CD8-positive, alpha-beta memory T cell (primary cell): ENCODE measurements around the gene EXOC2. TPM values are rescaled to one million over a fixed set of nuclear protein-coding genes. Genes with fewer than 3 reads are reported as not detected.

Source experiments
- CTCF ChIA-PET: fragments of 350-600 bp; sonication (Branson Sonifier 250); formaldehyde crosslinking; loops from one replicate; lab custom pipeline; 2021; ENCODE audit warnings: antibody characterized with exemption; lab: Charles Lee
- POLR2A ChIA-PET: fragments of 350-600 bp; sonication (Branson Sonifier 250); formaldehyde crosslinking; loops from one replicate; lab custom pipeline; 2021; ENCODE audit warnings: antibody characterized with exemption; lab: Charles Lee
- DNase-seq, 5 donors: peaks; one replicate each; pipeline versions ENCODE4 v3.0.0 to v3.0.0-alpha.2; 2020 to 2022; ENCODE audit warnings: mixed read lengths in 1 of 5
- H3K27ac ChIP-seq: one replicate; pipeline ENCODE4 v1.7.0; 2013; ENCODE audit warnings: low read depth, mild to moderate bottlenecking, low read length, moderate library complexity
- H3K27me3 ChIP-seq: 2 replicates; pipeline ENCODE4 v1.7.0; 2013; ENCODE audit warnings: low read length, mild to moderate bottlenecking; ENCODE audit not compliant: insufficient read depth, poor library complexity, severe bottlenecking
- H3K36me3 ChIP-seq: 2 replicates; pipeline ENCODE4 v1.7.0; 2013; ENCODE audit warnings: mild to moderate bottlenecking, low read length, moderate library complexity; ENCODE audit not compliant: insufficient read depth
- H3K4me1 ChIP-seq: 2 replicates; pipeline ENCODE4 v1.7.0; 2013; ENCODE audit warnings: mild to moderate bottlenecking, low read length, moderate library complexity; ENCODE audit not compliant: insufficient read depth
- H3K4me3 ChIP-seq: 2 replicates; pipeline ENCODE4 v1.7.0; 2013; ENCODE audit warnings: mild to moderate bottlenecking, low read length
- H3K9me3 ChIP-seq: 2 replicates; pipeline ENCODE4 v1.7.0; 2013; ENCODE audit warnings: mild to moderate bottlenecking, low read length
- H3K27ac Mint-ChIP-seq, 8 donors: one replicate each; pipeline ENCODE4 v1.8.0; 2020 to 2021; ENCODE audit warnings: mixed read lengths in 8 of 8, mild to moderate bottlenecking in 6 of 8, inconsistent platforms in 3 of 8, moderate library complexity in 3 of 8
- H3K27me3 Mint-ChIP-seq, 2 donors: one replicate each; pipeline ENCODE4 v1.8.0; 2020 to 2021; ENCODE audit warnings: mixed read lengths in 2 of 2, mild to moderate bottlenecking in 1 of 2, moderate library complexity in 1 of 2
- H3K36me3 Mint-ChIP-seq, 3 donors: one replicate each; pipeline ENCODE4 v1.8.0; 2020 to 2021; ENCODE audit warnings: mixed read lengths in 3 of 3, inconsistent platforms in 1 of 3, mild to moderate bottlenecking in 1 of 3
- H3K4me1 Mint-ChIP-seq, 3 donors: one replicate each; pipeline ENCODE4 v1.8.0; 2020 to 2021; ENCODE audit warnings: mixed read lengths in 3 of 3, inconsistent platforms in 1 of 3, mild to moderate bottlenecking in 1 of 3
- H3K4me3 Mint-ChIP-seq, 7 donors: one replicate each; pipeline ENCODE4 v1.8.0; 2020 to 2021; ENCODE audit warnings: mixed read lengths in 7 of 7, mild to moderate bottlenecking in 6 of 7, moderate library complexity in 4 of 7, inconsistent platforms in 2 of 7
- H3K9me3 Mint-ChIP-seq, 5 donors: one replicate each; pipeline ENCODE4 v1.8.0; 2020 to 2022; ENCODE audit warnings: mixed read lengths in 5 of 5, mild to moderate bottlenecking in 3 of 5, moderate library complexity in 2 of 5, inconsistent platforms in 1 of 5
- polyA plus RNA-seq: library from polyadenylated mRNA; unstranded; fragments of 300-500 nt; fragmentation: Illumina TruSeq; gene quantifications from one replicate; pipeline ENCODE4 v1.2.3, GENCODE V29; 2021
- total RNA-seq, 2 experiments: library from RNA; stranded (reverse); gene quantifications; one replicate each; pipeline ENCODE4 v1.2.3, GENCODE V29; 2021

EXOC2 gene
- total and polyA plus RNA-seq, 3 experiments from 2014 or later: 41.5 to 44.6 (median 43.1) TPM

DNA sequence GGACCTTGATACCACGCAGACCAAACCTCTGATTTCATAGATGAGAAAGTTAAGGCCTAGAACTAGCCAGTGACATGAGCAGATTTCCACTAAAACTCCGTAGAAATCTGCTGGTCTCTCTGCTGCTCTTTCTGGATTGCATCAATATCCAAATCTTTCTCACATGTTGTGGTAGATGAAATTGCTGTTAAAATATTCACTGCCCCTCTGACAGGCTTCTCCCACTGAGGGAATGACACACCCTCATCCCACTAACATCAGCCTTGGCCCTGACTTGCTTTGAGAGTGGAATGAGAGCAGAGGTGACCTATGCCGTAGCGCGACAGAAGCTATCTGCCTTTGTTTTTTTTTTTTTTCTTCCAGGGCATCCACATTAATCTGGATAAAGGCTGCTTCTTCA, 20.4 kb upstream of the EXOC2 start:
- Mint-ChIP-seq H3K27me3 (peaks cover 3% of the 10 kb centered on the region in 2 donors), H3K27ac (peak overlapping the region in 4 of 8 donors; percentile 28 to 65 (median 52)), H3K4me1 (peaks cover 20 to 23% (median 21%) of the 10 kb centered on the region in 3 donors), H3K9me3 (no peaks in the 10 kb centered on the region), H3K36me3 (peaks cover 0 to 10% (median 0%) of the 10 kb centered on the region in 3 donors), H3K4me3 (peak overlapping the region in 2 of 7 donors; percentile 38 to 48)
- ChIA-PET POLR2A (no interaction called here), CTCF (interaction anchor here (0.6 to 1.6 kb wide), 2 partner anchors 9 to 30 kb away, joined by 3 read pairs; no protein-coding TSS in a partner anchor)
- DNase-seq: no peak
- Histone ChIP-seq H3K4me1 (peaks cover 10% of the 10 kb centered on the region), H3K36me3 (no peaks in the 10 kb centered on the region), H3K9me3 (no peaks in the 10 kb centered on the region), H3K27me3 (no peaks in the 10 kb centered on the region), H3K27ac (no peak overlapping the region), H3K4me3 (no peak overlapping the region)

DNA sequence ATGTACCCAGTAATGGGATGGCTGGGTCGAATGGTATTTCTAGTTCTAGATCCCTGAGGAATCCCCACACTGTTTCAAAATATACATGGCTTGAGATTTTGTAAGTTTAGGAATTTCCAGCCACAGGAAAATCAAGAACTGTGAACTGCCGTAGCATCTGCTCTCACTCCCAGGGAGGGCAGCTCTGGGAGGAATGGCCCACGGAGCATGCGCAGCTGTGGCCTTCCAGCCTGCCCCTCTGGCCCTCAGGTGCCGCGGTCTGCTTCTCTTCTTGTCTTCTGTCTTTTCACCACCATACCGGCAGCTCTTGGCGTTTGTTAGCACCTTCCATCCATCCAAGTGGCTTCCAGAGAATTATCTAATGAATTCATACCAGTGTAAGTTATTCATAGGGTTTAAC, 19.9 kb upstream of the EXOC2 start:
- POLR2A ChIA-PET: interaction anchor here (0.6 to 2.6 kb wide), 2 partner anchors 20 to 28 kb away, joined by 3 to 19 read pairs; partner anchors contain the start of gene EXOC2

GRCh38 chr6:711925-712324, 19.0 kb upstream of the EXOC2 start:
- H3K27me3 Mint-ChIP-seq: peaks cover 3 to 6% of the 10 kb centered on the region in 2 donors
- H3K4me3 ChIP-seq: peak overlapping the region; percentile 74
- CTCF ChIA-PET: interaction anchor here (2.1 to 2.7 kb wide), 2 partner anchors 10 to 19 kb away, joined by 8 to 14 read pairs; partner anchors contain the start of gene EXOC2

More for the DNA sequence above, 19.9 kb upstream of the EXOC2 start:
- H3K4me3 ChIP-seq: no peak overlapping the region
- H3K36me3 Mint-ChIP-seq: peaks cover 0 to 10% (median 0%) of the 10 kb centered on the region in 3 donors
- H3K9me3 ChIP-seq: no peaks in the 10 kb centered on the region
- H3K4me1 ChIP-seq: peaks cover 10% of the 10 kb centered on the region
- DNase-seq: no peak
- no peaks in the 10 kb centered on the region for H3K36me3 ChIP-seq
- CTCF ChIA-PET: interaction anchor here (1.6 kb wide), 1 partner anchor 30 kb away, joined by 3 read pairs; no protein-coding TSS in a partner anchor
- peak overlapping the region in 4 of 7 donors; percentile 0 to 63 (median 34) for H3K4me3 Mint-ChIP-seq
- H3K27ac Mint-ChIP-seq: peak overlapping the region in 4 of 8 donors; percentile 53 to 81 (median 63)
- H3K9me3 Mint-ChIP-seq: no peaks in the 10 kb centered on the region
- peaks cover 20 to 23% (median 21%) of the 10 kb centered on the region in 3 donors for H3K4me1 Mint-ChIP-seq
- H3K27me3 ChIP-seq: no peaks in the 10 kb centered on the region
- H3K27me3 Mint-ChIP-seq: peaks cover 3 to 4% of the 10 kb centered on the region in 2 donors
- no peak overlapping the region for H3K27ac ChIP-seq

DNA sequence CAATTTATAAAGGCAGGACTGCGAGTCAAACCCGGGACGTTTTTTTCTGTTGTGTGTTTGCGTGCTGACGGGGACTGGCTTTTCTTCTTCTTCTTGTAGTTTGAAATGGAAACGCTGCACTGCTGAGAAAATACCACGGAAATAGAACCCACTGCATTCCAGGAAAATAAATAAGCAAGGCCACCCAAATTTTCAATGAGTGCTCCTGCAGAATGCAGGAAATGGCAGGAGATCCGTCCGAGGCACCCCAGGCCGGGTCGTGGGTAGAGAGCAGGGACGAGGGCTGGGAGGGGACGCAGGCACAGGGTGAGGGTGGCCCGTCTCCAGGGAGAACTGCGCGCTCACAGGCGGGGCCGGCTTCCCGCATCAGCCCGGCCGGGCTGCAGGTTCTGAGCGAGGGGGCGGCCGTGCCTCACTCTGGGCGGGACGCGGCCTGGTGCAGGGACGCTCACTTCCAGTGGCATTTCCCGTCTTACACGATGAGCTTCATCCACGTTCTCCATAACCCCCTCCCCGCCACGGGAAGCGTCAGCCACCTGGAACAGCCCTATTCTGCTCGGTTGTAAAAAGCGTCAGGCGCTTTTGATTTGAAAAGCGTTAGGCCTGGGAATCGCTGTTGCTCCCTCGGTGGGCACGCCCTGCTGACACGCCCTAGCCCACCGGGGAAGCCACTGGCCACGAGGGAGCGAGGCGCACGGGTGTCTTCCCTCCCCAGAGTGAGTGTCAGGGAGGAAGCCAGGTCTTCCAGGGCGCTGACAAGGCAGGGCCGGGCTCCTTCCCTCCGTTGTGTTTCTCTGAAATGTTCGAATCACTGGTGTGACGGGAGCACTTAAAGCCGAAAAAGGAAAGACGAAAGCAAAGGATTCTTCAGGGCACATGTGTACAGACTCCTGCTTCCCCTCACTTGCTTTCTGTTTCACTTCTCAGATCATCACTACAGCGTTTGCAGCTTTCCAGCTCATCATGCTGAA, 17.9 kb upstream of the EXOC2 start:
- peaks cover 20 to 23% (median 21%) of the 10 kb centered on the region in 3 donors for H3K4me1 Mint-ChIP-seq
- peak overlapping the region; percentile 97 to 100 (median 99) for H3K4me3 Mint-ChIP-seq
- H3K4me1 ChIP-seq: peaks cover 10% of the 10 kb centered on the region
- H3K9me3 Mint-ChIP-seq: no peaks in the 10 kb centered on the region
- no peaks in the 10 kb centered on the region for H3K36me3 ChIP-seq
- H3K27me3 Mint-ChIP-seq: peaks cover 2 to 9% of the 10 kb centered on the region in 2 donors
- H3K27ac Mint-ChIP-seq: peak overlapping the region; percentile 92 to 100 (median 99)
- no peaks in the 10 kb centered on the region for H3K9me3 ChIP-seq
- ChIA-PET CTCF (interaction anchor here (2.1 to 2.7 kb wide), 2 partner anchors 12 to 18 kb away, joined by 8 to 14 read pairs; partner anchors contain the start of gene EXOC2), POLR2A (interaction anchor here (2.6 kb wide), 1 partner anchor 18 kb away, joined by 19 read pairs; the partner anchor contains the start of gene EXOC2)
- peaks cover 0 to 10% (median 0%) of the 10 kb centered on the region in 3 donors for H3K36me3 Mint-ChIP-seq
- H3K27ac ChIP-seq: peak overlapping the region; percentile 84
- peak; percentile 34 to 61 (median 55) for DNase-seq
- H3K27me3 ChIP-seq: no peaks in the 10 kb centered on the region
- H3K4me3 ChIP-seq: peak overlapping the region; percentile 74

More at GRCh38 chr6:711925-712324, 19.0 kb upstream of the EXOC2 start:
- DNase-seq: no peak
- H3K4me1 Mint-ChIP-seq: peaks cover 20 to 23% (median 21%) of the 10 kb centered on the region in 3 donors
- H3K4me3 Mint-ChIP-seq: peak overlapping the region; percentile 97 to 100 (median 99)
- H3K27ac Mint-ChIP-seq: peak overlapping the region; percentile 92 to 100 (median 99)
- Histone ChIP-seq H3K27ac (peak overlapping the region; percentile 84), H3K36me3 (no peaks in the 10 kb centered on the region), H3K27me3 (no peaks in the 10 kb centered on the region), H3K4me1 (peaks cover 10% of the 10 kb centered on the region), H3K9me3 (no peaks in the 10 kb centered on the region)
- POLR2A ChIA-PET: interaction anchor here (2.6 kb wide), 1 partner anchor 19 kb away, joined by 19 read pairs; the partner anchor contains the start of gene EXOC2
- H3K9me3 Mint-ChIP-seq: no peaks in the 10 kb centered on the region
- H3K36me3 Mint-ChIP-seq: peaks cover 0 to 10% (median 0%) of the 10 kb centered on the region in 3 donors

GRCh38 chr6:709471-710056, 16.6 kb upstream of the EXOC2 start:
- no peaks in the 10 kb centered on the region for H3K27me3 ChIP-seq
- no peak overlapping the region for H3K4me3 ChIP-seq
- ChIA-PET CTCF (interaction anchor here (2.7 kb wide), 1 partner anchor 13 kb away, joined by 14 read pairs; no protein-coding TSS in a partner anchor), POLR2A (interaction anchor here (1.3 kb wide), 1 partner anchor 17 kb away, joined by 4 read pairs; the partner anchor contains the start of gene EXOC2)
- H3K4me1 ChIP-seq: peaks cover 10% of the 10 kb centered on the region
- peak overlapping the region in 4 of 8 donors; percentile 6 to 100 (median 95) for H3K27ac Mint-ChIP-seq
- DNase-seq: no peak
- H3K9me3 ChIP-seq: no peaks in the 10 kb centered on the region
- H3K4me1 Mint-ChIP-seq: peaks cover 20 to 23% (median 21%) of the 10 kb centered on the region in 3 donors
- no peaks in the 10 kb centered on the region for H3K36me3 ChIP-seq
- no peaks in the 10 kb centered on the region for H3K9me3 Mint-ChIP-seq
- H3K36me3 Mint-ChIP-seq: peaks cover 0 to 10% (median 0%) of the 10 kb centered on the region in 3 donors
- no peak overlapping the region for H3K27ac ChIP-seq
- H3K27me3 Mint-ChIP-seq: peaks cover under 1 to 9% of the 10 kb centered on the region in 2 donors
- H3K4me3 Mint-ChIP-seq: peak overlapping the region in 6 of 7 donors; percentile 97 to 99 (median 98)

DNA sequence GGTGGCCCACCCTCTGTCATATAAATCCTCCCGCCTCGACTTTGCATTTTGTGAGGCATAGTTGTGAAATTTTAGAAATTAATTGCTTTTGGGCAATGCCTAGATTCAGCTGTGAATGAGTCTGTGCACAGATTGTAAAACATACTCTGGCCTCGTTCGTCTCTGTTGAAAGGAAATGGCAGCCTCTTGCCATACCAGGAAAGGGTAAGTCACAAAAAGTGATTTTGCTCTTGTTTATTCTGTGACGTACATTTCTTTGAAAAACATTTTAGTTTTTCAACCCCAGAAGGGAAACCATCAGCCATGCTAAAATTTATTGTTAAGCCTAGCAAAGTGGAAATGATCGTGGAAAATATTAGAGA, 15.3 kb upstream of the EXOC2 start:
- Histone ChIP-seq H3K27ac (no peak overlapping the region), H3K27me3 (no peaks in the 10 kb centered on the region), H3K36me3 (no peaks in the 10 kb centered on the region), H3K9me3 (no peaks in the 10 kb centered on the region), H3K4me3 (no peak overlapping the region), H3K4me1 (peaks cover 10% of the 10 kb centered on the region)
- H3K4me1 Mint-ChIP-seq: peaks cover 20 to 23% (median 21%) of the 10 kb centered on the region in 3 donors
- peaks cover 0 to 10% (median 0%) of the 10 kb centered on the region in 3 donors for H3K36me3 Mint-ChIP-seq
- H3K4me3 Mint-ChIP-seq: peak overlapping the region in 1 of 7 donors; percentile 30
- H3K9me3 Mint-ChIP-seq: no peaks in the 10 kb centered on the region
- DNase-seq: no peak
- ChIA-PET POLR2A (no interaction called here), CTCF (interaction anchor here (0.9 kb wide), 1 partner anchor 14 kb away, joined by 3 read pairs; no protein-coding TSS in a partner anchor)
- no peak overlapping the region for H3K27ac Mint-ChIP-seq
- H3K27me3 Mint-ChIP-seq: peaks cover 4 to 9% of the 10 kb centered on the region in 2 donors

DNA sequence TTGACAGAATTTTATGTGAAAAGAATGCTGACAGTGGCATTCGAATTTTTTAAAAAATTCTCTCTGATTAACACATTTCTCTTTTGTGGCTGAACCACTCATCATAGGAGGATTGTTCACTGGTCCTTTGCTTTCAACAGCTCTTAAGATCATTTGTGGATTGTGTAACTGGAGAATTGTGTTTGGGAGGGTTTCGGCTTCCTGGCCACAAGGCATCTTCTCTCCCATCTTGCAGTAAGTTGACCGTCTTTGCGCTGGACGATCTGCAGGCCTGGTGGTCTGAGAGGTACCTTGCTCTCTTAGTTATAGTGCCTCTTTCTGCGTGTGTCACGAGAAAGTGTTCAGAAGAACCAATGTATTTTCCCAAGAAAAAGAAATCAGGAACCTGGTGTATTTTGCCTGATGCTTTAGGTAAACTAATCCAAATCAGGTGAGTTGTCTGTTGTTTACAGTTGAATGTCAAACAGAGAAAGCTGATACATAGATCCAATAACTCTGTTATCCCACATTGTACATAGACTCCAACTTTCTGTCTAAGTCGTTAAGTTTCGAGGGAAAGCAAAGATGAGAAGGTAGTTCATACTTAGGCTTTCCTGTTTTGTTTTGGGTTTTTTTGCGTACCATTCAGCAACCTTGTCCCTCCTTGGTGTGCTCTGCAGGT, 14.8 kb upstream of the EXOC2 start:
- Mint-ChIP-seq H3K4me1 (peaks cover 20 to 23% (median 21%) of the 10 kb centered on the region in 3 donors), H3K4me3 (no peak overlapping the region), H3K36me3 (peaks cover 0 to 10% (median 0%) of the 10 kb centered on the region in 3 donors), H3K27ac (no peak overlapping the region), H3K27me3 (peaks cover 4 to 9% of the 10 kb centered on the region in 2 donors), H3K9me3 (no peaks in the 10 kb centered on the region)
- CTCF ChIA-PET: no interaction called here
- no peak overlapping the region for H3K4me3 ChIP-seq
- H3K36me3 ChIP-seq: no peaks in the 10 kb centered on the region
- no peaks in the 10 kb centered on the region for H3K27me3 ChIP-seq
- H3K27ac ChIP-seq: no peak overlapping the region
- H3K9me3 ChIP-seq: no peaks in the 10 kb centered on the region
- POLR2A ChIA-PET: no interaction called here
- H3K4me1 ChIP-seq: peaks cover 10% of the 10 kb centered on the region
- DNase-seq: no peak
